HepG2 (cell line): ENCODE measurements around the gene DACT2. TPM values are rescaled to one million over a fixed set of nuclear protein-coding genes. Genes with fewer than 3 reads are reported as not detected.

Experiments used
- ARID4A ChIP-seq: sonication (generic); formaldehyde crosslinking; IDR thresholded peaks from 2 replicates; pipeline ENCODE4 v1.5.0; 2020; ENCODE audit warnings: mild to moderate bottlenecking, missing genetic modification reagents, borderline replicate concordance
- BRD4 ChIP-seq: sonication (generic); formaldehyde crosslinking; IDR thresholded peaks from 2 replicates; pipeline ENCODE4 v1.4.0; 2020; ENCODE audit warnings: missing genetic modification reagents
- EP300 ChIP-seq, 3 experiments: sonication (generic) in 1 of 3; formaldehyde crosslinking in 1 of 3; IDR thresholded peaks; 2 replicates each; pipeline versions ENCODE4 v1.5.1 to v1.6.1; 2011 to 2020; ENCODE audit warnings: low read depth in 2 of 3, low read length in 2 of 3, borderline replicate concordance in 1 of 3, improper control_type of control experiment in 1 of 3, mild to moderate bottlenecking in 1 of 3, missing genetic modification reagents in 1 of 3, moderate library complexity in 1 of 3
- GABPB1 ChIP-seq: IDR thresholded peaks from 2 replicates; pipeline ENCODE4 v1.6.1; 2016; ENCODE audit warnings: mild to moderate bottlenecking, missing genetic modification reagents, moderate library complexity, missing compliant biosample characterization
- HIVEP1 ChIP-seq: sonication (generic); formaldehyde crosslinking; IDR thresholded peaks from 2 replicates; pipeline ENCODE4 v1.4.0; 2020; ENCODE audit warnings: mild to moderate bottlenecking, missing genetic modification reagents
- HNRNPUL1 ChIP-seq: fragments of 200-400 bp; formaldehyde crosslinking; IDR thresholded peaks from 2 replicates; pipeline ENCODE4 v1.6.1; 2017; ENCODE audit warnings: low read depth, mild to moderate bottlenecking, low read length, moderate library complexity
- NRL ChIP-seq: sonication (generic); formaldehyde crosslinking; IDR thresholded peaks from 2 replicates; pipeline ENCODE4 v1.5.0; 2020; ENCODE audit warnings: missing genetic modification reagents, mild to moderate bottlenecking, moderate library complexity, borderline replicate concordance
- POLR2A ChIP-seq, 2 experiments: IDR thresholded peaks; 2 replicates each; pipeline ENCODE4 v1.6.1; 2011; ENCODE audit warnings: low read depth in 2 of 2, low read length in 2 of 2, mild to moderate bottlenecking in 1 of 2, moderate library complexity in 1 of 2; ENCODE audit not compliant: insufficient read depth in 1 of 2
- RFXANK ChIP-seq: IDR thresholded peaks from 2 replicates; pipeline ENCODE4 v1.6.1; 2016
- SNAPC4 ChIP-seq: sonication (generic); formaldehyde crosslinking; IDR thresholded peaks from 2 replicates; pipeline ENCODE4 v1.4.0; 2020; ENCODE audit warnings: mild to moderate bottlenecking, missing genetic modification reagents
- THYN1 ChIP-seq: sonication (generic); formaldehyde crosslinking; IDR thresholded peaks from 2 replicates; pipeline ENCODE4 v1.8.1; 2023; ENCODE audit warnings: low read depth, mild to moderate bottlenecking, moderate library complexity, missing genetic modification reagents, borderline replicate concordance
- UBTF ChIP-seq: sonication (generic); formaldehyde crosslinking; IDR thresholded peaks from 2 replicates; pipeline ENCODE4 v1.4.0; 2020; ENCODE audit warnings: mild to moderate bottlenecking, missing genetic modification reagents
- ZFY ChIP-seq: sonication (generic); formaldehyde crosslinking; IDR thresholded peaks from 2 replicates; pipeline ENCODE4 v1.4.0; 2020; ENCODE audit warnings: missing genetic modification reagents
- ZKSCAN5 ChIP-seq: sonication (generic); formaldehyde crosslinking; IDR thresholded peaks from 2 replicates; pipeline ENCODE4 v1.5.1; 2020; ENCODE audit warnings: mild to moderate bottlenecking, missing genetic modification reagents
- ZNF124 ChIP-seq: sonication (generic); formaldehyde crosslinking; IDR thresholded peaks from 2 replicates; pipeline ENCODE4 v1.4.0; 2020; ENCODE audit warnings: missing genetic modification reagents
- ZNF354B ChIP-seq: sonication (generic); formaldehyde crosslinking; IDR thresholded peaks from 2 replicates; pipeline ENCODE4 v1.8.0; 2022; ENCODE audit warnings: mild to moderate bottlenecking, missing genetic modification reagents
- ZSCAN12 ChIP-seq: sonication (generic); formaldehyde crosslinking; IDR thresholded peaks from 2 replicates; pipeline ENCODE4 v1.9.0; 2021; ENCODE audit warnings: mild to moderate bottlenecking, missing genetic modification reagents
- polyA plus RNA-seq, 8 experiments: library from polyadenylated mRNA; depleted of rRNA in 3 of 8; stranded (reverse) in 7 of 8; unstranded in 1 of 8; fragments of >200 nt; fragmentation: Illumina TruSeq in 4 of 8; extraction: Trizol in 4 of 8; gene quantifications; 2 replicates each; pipeline versions ENCODE4 v1.2.1 to v1.2.3, GENCODE V29; 2011 to 2016; ENCODE audit warnings: low read depth in 4 of 8, missing spikeins in 1 of 8, mixed read lengths in 1 of 8; ENCODE audit not compliant: insufficient read depth in 1 of 8
- total RNA-seq, 5 experiments: library from RNA; depleted of rRNA; stranded (reverse); fragments of >200 nt; fragmentation: Illumina TruSeq; extraction: Trizol; gene quantifications; 2 replicates each; pipeline ENCODE4 v1.2.3, GENCODE V29; 2016; ENCODE audit warnings: low read depth in 1 of 5

DACT2 gene
- total and polyA plus RNA-seq, 2 of the 13 experiments (the other 11 are each of a cell fraction or from before 2014, with no cell fraction given): 0.15 TPM; not detected in 1

GRCh38 chr6:168264593-168265335 lies 54.8 kb downstream of the DACT2 start (continued):
- TF ChIP-seq ZNF354B (no peak), ARID4A (peak; percentile 49; the same call in 1 of the 2 replicates), ZKSCAN5 (no peak), GABPB1 (CRISPR knock-in tag) (no peak; the same call in none of the 2 replicates), ZNF124 (no peak), ZSCAN12 (no peak), BRD4 (CRISPR knock-in tag) (no peak), UBTF (CRISPR knock-in tag) (peak; percentile 33; the same call in 1 of the 2 replicates), NRL (CRISPR knock-in tag) (no peak; the same call in 1 of the 2 replicates), HIVEP1 (CRISPR knock-in tag) (no peak), ZFY (CRISPR knock-in tag) (peak; percentile 44), RFXANK (CRISPR knock-in tag) (0 out of 2 replicates have a peak, but pooled peaks have one; percentile 18), EP300 (IDR thresholded peaks at IDR 0.05; ENCODE audit: low read depth in 2 of 2, low read length in 2 of 2) (peak in 1 of 2 experiments; percentile 71; a peak in 3 of 4 replicates), EP300 (CRISPR knock-in tag; IDR thresholded peaks at IDR 0.05; ENCODE audit: borderline replicate concordance) (peak; percentile 14; the same call in 1 of the 2 replicates), POLR2A (IDR thresholded peaks at IDR 0.05; ENCODE audit: insufficient read depth in 1 of 2, low read depth in 2 of 2, low read length in 2 of 2) (peak in 1 of 2 experiments; percentile 48; a peak in 2 of 4 replicates), HNRNPUL1 (no peak), THYN1 (CRISPR knock-in tag) (no peak), SNAPC4 (CRISPR knock-in tag) (0 out of 2 replicates have a peak, but pooled peaks have one; percentile 42)
